Peyer's patch (tissue), 4 donors: ENCODE results near the gene HCFC1.

Source experiments
- POLR2A ChIP-seq, 2 donors: fragments of 450-650 bp; IDR thresholded peaks; one replicate each; pipeline ENCODE4 v1.5.1; 2017; ENCODE audit warnings: antibody characterized with exemption in 2 of 2, mild to moderate bottlenecking in 2 of 2, moderate library complexity in 2 of 2
- TF ChIP-seq, protein P1 (sequence below), 6 experiments: fragments of 450-650 bp in 4 of 6; fragments of 200-600 bp in 2 of 6; sonication (generic) in 1 of 6; IDR thresholded peaks; one replicate each; pipeline ENCODE4 v1.5.1; 2017 to 2019; ENCODE audit warnings: antibody characterized with exemption in 6 of 6, mild to moderate bottlenecking in 3 of 6, moderate library complexity in 1 of 6

DNA sequence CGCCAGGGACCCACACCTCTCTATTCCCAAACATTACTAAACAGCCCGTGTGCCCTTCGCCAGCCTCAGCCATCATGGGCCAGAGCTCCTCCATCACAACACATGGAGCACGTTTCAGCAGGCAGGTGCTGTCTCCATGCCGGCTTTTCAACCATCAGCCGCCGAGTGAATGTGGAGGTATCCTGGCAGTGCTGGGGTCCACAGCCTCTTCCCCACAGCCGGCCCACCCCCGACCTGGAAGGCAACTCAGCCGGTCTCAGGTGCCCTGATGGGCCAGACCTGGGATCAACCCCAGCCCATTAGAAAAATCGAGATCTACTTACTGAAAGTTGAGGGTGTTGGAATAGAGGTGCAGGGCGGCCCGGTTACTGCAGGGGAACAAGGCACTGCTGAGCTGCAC, 39.9 kb downstream of the HCFC1 start:
- no peak for TF ChIP-seq POLR2A (IDR thresholded peaks at IDR 0.05)
- TF ChIP-seq, protein P1, sequence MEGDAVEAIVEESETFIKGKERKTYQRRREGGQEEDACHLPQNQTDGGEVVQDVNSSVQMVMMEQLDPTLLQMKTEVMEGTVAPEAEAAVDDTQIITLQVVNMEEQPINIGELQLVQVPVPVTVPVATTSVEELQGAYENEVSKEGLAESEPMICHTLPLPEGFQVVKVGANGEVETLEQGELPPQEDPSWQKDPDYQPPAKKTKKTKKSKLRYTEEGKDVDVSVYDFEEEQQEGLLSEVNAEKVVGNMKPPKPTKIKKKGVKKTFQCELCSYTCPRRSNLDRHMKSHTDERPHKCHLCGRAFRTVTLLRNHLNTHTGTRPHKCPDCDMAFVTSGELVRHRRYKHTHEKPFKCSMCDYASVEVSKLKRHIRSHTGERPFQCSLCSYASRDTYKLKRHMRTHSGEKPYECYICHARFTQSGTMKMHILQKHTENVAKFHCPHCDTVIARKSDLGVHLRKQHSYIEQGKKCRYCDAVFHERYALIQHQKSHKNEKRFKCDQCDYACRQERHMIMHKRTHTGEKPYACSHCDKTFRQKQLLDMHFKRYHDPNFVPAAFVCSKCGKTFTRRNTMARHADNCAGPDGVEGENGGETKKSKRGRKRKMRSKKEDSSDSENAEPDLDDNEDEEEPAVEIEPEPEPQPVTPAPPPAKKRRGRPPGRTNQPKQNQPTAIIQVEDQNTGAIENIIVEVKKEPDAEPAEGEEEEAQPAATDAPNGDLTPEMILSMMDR (IDR thresholded peaks at IDR 0.05): no peak
